Measurements from ENCODE around the gene GFAP.

DNA sequence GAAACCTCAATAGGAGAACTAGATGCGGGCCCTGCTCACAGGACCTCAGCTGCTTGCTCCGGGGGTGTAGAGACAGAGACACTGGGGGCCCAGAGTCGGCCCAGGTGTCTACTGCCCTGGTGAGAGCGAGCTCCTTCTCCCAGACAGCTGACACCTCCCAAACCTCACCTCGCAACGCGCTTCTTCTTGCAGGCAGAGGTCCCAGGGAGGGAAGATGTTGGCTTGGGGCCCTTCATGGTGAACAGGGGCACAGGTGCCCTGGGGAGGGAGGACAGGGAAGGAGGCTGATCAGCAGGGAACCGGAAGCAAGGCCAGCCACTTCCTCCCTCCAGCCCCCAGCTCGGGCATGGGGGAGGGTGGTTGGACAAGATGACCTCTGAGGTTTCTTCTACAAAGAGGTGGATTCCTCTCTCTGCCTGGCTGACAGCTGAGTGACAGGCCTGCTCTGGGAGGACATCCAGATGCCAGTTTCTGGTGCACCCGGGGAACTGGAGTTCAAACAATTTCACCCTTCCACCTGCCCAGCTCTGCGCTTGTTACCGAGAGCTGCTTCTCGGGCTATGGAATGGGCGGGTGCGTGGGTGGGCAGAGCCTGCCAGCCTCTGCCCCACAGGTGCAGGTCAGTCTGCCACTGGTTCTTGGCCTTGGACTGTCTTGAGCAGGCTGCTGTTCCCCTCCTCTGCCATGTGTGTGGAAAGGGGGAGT, 11.7 kb upstream of the GFAP start:
- TF ChIP-seq, protein P1, sequence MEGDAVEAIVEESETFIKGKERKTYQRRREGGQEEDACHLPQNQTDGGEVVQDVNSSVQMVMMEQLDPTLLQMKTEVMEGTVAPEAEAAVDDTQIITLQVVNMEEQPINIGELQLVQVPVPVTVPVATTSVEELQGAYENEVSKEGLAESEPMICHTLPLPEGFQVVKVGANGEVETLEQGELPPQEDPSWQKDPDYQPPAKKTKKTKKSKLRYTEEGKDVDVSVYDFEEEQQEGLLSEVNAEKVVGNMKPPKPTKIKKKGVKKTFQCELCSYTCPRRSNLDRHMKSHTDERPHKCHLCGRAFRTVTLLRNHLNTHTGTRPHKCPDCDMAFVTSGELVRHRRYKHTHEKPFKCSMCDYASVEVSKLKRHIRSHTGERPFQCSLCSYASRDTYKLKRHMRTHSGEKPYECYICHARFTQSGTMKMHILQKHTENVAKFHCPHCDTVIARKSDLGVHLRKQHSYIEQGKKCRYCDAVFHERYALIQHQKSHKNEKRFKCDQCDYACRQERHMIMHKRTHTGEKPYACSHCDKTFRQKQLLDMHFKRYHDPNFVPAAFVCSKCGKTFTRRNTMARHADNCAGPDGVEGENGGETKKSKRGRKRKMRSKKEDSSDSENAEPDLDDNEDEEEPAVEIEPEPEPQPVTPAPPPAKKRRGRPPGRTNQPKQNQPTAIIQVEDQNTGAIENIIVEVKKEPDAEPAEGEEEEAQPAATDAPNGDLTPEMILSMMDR (IDR thresholded peaks at IDR 0.05; ENCODE audit: insufficient read depth, low read length, poor library complexity, severe bottlenecking), result no peak
- TF ChIP-seq EZH2phosphoT487 (conservative IDR thresholded peaks at IDR 0.05; ENCODE audit: low read length), result no peak
